Chondrocyte (in vitro differentiated cells): ENCODE measurements around the gene PTH1R. TPM values are rescaled to one million over a fixed set of nuclear protein-coding genes. Genes with fewer than 3 reads are reported as not detected.

ENCODE experiments used
- DNase-seq: peaks from one replicate; pipeline ENCODE4 v3.0.0; 2021; ENCODE audit warnings: mixed read lengths, low spot score
- H3K27ac Mint-ChIP-seq: one replicate; pipeline ENCODE4 v1.8.0; 2021; ENCODE audit warnings: mild to moderate bottlenecking, moderate library complexity, mixed read lengths; ENCODE audit not compliant: unreplicated experiment
- H3K27me3 Mint-ChIP-seq: 2 replicates; pipeline ENCODE4 v1.8.0; 2021; ENCODE audit warnings: low read depth, mixed read lengths
- H3K36me3 Mint-ChIP-seq: 2 replicates; pipeline ENCODE4 v1.8.0; 2021; ENCODE audit warnings: low read depth, mixed read lengths
- H3K4me1 Mint-ChIP-seq: 2 replicates; pipeline ENCODE4 v1.8.0; 2021; ENCODE audit warnings: low read depth, mild to moderate bottlenecking, mixed read lengths
- H3K4me3 Mint-ChIP-seq: one replicate; pipeline ENCODE4 v1.8.0; 2021; ENCODE audit warnings: mild to moderate bottlenecking, moderate library complexity, mixed read lengths; ENCODE audit not compliant: unreplicated experiment
- H3K9me3 Mint-ChIP-seq: 2 replicates; pipeline ENCODE4 v1.8.0; 2021; ENCODE audit warnings: low read depth, mixed read lengths
- total RNA-seq: library from RNA; stranded (reverse); gene quantifications from 3 replicates; pipeline ENCODE4 v1.2.1, GENCODE V29; 2021
- TF ChIP-seq, protein P1 (sequence below): fragments of 200-600 bp; sonication (generic); IDR thresholded peaks from 2 replicates; pipeline ENCODE4 v1.5.0; 2021; ENCODE audit warnings: antibody characterized with exemption, mild to moderate bottlenecking, moderate library complexity

Gene PTH1R
- total RNA-seq, 1 donor from 2014 or later, result 3.1 TPM

DNA sequence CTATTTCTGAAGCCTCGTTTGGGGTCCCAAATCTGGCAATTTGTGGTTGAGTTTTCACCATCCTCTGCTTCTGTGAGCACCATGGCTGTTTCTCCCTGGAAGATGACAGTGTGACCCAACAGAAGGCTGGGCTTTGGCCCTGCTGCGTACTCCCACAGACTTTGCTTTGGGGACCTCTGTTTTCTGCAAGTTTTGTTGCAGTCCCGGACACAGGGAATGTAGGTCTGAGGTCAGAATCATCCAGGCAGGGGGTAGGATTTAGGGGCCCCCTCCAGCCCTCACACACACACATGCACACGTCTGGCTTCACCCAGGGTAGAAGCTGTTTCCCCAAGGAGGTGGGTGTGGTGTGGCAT lies 6.3 kb downstream of the PTH1R start:
- Mint-ChIP-seq H3K27me3 (peaks cover 2% of the 10 kb centered on the region), H3K27ac (no peak overlapping the region), H3K9me3 (no peaks in the 10 kb centered on the region), H3K4me3 (peak overlapping the region; percentile 61), H3K36me3 (no peaks in the 10 kb centered on the region), H3K4me1 (peaks cover 15% of the 10 kb centered on the region)
- no peak for DNase-seq
- TF ChIP-seq, protein P1, sequence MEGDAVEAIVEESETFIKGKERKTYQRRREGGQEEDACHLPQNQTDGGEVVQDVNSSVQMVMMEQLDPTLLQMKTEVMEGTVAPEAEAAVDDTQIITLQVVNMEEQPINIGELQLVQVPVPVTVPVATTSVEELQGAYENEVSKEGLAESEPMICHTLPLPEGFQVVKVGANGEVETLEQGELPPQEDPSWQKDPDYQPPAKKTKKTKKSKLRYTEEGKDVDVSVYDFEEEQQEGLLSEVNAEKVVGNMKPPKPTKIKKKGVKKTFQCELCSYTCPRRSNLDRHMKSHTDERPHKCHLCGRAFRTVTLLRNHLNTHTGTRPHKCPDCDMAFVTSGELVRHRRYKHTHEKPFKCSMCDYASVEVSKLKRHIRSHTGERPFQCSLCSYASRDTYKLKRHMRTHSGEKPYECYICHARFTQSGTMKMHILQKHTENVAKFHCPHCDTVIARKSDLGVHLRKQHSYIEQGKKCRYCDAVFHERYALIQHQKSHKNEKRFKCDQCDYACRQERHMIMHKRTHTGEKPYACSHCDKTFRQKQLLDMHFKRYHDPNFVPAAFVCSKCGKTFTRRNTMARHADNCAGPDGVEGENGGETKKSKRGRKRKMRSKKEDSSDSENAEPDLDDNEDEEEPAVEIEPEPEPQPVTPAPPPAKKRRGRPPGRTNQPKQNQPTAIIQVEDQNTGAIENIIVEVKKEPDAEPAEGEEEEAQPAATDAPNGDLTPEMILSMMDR, result no peak

GRCh38 chr3:46884427-46884826 lies 6.9 kb downstream of the PTH1R start:
- TF ChIP-seq, protein P1, result no peak
- no peak for DNase-seq
- Mint-ChIP-seq H3K36me3 (no peaks in the 10 kb centered on the region), H3K9me3 (no peaks in the 10 kb centered on the region), H3K4me3 (no peak overlapping the region), H3K4me1 (peaks cover 10% of the 10 kb centered on the region), H3K27ac (no peak overlapping the region), H3K27me3 (peaks cover 2% of the 10 kb centered on the region)

- H3K9me3 Mint-ChIP-seq, result no peaks in the 10 kb centered on the region
- peaks cover 9% of the 10 kb centered on the region for H3K4me1 Mint-ChIP-seq
- no peak overlapping the region for H3K27ac Mint-ChIP-seq
- H3K4me3 Mint-ChIP-seq, result no peak overlapping the region
- no peaks in the 10 kb centered on the region for H3K36me3 Mint-ChIP-seq
- DNase-seq, result no peak
- H3K27me3 Mint-ChIP-seq, result peaks cover 2% of the 10 kb centered on the region
- TF ChIP-seq, protein P1, result no peak
These were observed 7.4 kb downstream of the PTH1R start for GRCh38 chr3:46884929-46885328.

DNA sequence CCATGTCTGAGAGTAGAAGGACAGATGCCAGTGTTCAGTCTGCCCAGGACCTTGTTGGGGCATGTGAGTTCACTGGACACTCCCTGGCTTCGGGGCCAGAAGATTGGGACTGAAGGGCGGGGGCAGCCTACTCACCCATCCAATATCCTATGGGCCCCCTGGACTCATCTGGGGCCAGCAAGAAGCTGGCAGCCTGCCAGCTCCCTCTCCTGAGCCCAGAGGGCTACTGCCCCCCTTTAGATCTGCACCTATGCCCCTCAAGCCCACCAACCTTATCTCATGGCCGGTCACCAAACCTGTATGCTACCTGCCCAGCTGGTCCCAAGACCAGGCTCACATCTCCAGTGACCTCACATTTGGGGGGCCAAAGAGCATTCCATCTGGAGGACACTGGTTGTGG lies 8.1 kb downstream of the PTH1R start:
- Mint-ChIP-seq H3K36me3 (no peaks in the 10 kb centered on the region), H3K27ac (no peak overlapping the region), H3K27me3 (peaks cover 2% of the 10 kb centered on the region)

GRCh38 chr3:46887980-46888494 lies 10.5 kb downstream of the PTH1R start:
- Mint-ChIP-seq H3K27me3 (peaks cover 4% of the 10 kb centered on the region), H3K9me3 (no peaks in the 10 kb centered on the region), H3K27ac (no peak overlapping the region), H3K36me3 (no peaks in the 10 kb centered on the region), H3K4me1 (peaks cover 22% of the 10 kb centered on the region), H3K4me3 (no peak overlapping the region)
- no peak for DNase-seq
- TF ChIP-seq, protein P1, result no peak

More for the DNA sequence above, 8.1 kb downstream of the PTH1R start:
- peaks cover 6% of the 10 kb centered on the region for H3K4me1 Mint-ChIP-seq
- TF ChIP-seq, protein P1, result no peak
- no peak for DNase-seq
- H3K9me3 Mint-ChIP-seq, result no peaks in the 10 kb centered on the region
- H3K4me3 Mint-ChIP-seq, result no peak overlapping the region
